Measurements from ENCODE around the gene TMEM272. TPM values are rescaled to one million over a fixed set of nuclear protein-coding genes. Genes with fewer than 3 reads are reported as not detected.

The TMEM272 gene
- total RNA-seq, 3 donors from 2014 or later (not counting 1 experiment from before 2014, with no cell fraction given), result 0.08 TPM; not detected in 2

DNA sequence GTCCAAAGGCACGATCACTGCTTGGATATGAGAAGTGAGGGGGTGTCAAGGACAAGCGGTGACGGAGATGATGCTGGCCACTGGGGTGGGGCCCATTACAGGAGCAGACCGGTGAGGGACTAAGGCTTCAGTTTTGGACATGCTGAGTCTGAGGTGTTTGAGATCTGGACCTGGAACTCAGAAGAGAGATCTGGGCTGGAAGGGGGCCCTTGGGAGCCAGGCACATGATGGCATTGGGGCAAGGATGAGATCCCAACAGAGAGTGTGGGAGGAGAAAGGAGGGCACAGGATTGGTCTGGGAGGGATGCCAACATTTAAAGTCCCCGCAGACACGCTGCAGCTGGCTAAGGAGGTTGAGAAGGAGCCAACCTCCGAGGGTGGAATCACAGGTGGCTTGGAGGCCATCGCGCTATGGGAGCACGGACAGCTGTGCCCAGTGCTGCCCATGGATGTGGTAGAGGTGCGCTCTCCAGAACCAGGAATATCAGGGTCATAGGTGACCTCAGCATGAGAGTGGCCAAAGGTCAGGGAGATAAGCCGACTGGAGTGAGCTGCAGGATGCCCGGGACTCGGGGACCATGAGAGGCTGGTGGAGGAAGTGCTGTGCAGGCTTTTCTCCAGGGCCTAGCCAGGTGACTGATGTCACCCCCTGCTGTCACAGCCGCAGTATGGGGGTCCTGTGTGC is 62.8 kb downstream of the TMEM272 start:
- no peaks in the 10 kb centered on the region for H3K36me3 Mint-ChIP-seq
- no peak for ATAC-seq
- no peak overlapping the region for H3K4me3 Mint-ChIP-seq
- peaks cover 8 to 22% of the 10 kb centered on the region in 2 donors for H3K4me1 Mint-ChIP-seq
- no peaks in the 10 kb centered on the region for H3K27me3 Mint-ChIP-seq (ENCODE audit: low read depth in 2 of 2)
- H3K9me3 Mint-ChIP-seq, result no peaks in the 10 kb centered on the region
- H3K27ac Mint-ChIP-seq, result peak overlapping the region in 1 of 2 donors; percentile 37
- no peak overlapping the region for H3K27ac ChIP-seq (ENCODE audit: low read length)
- H3K27me3 ChIP-seq (ENCODE audit: control insufficient read depth, insufficient read depth, low read length), result no peaks in the 10 kb centered on the region
- intact Hi-C loops (cut with micrococcal nuclease), result no loop called here
- DNase-seq, result no peak
- H3K4me1 ChIP-seq (ENCODE audit: control insufficient read depth, insufficient read depth, low read length), result peaks cover 5% of the 10 kb centered on the region
- no peaks in the 10 kb centered on the region for H3K9me3 ChIP-seq (ENCODE audit: control insufficient read depth, insufficient read depth, low read length)
- H3K4me3 ChIP-seq (ENCODE audit: low read length), result no peak overlapping the region
- TF ChIP-seq, protein P1, sequence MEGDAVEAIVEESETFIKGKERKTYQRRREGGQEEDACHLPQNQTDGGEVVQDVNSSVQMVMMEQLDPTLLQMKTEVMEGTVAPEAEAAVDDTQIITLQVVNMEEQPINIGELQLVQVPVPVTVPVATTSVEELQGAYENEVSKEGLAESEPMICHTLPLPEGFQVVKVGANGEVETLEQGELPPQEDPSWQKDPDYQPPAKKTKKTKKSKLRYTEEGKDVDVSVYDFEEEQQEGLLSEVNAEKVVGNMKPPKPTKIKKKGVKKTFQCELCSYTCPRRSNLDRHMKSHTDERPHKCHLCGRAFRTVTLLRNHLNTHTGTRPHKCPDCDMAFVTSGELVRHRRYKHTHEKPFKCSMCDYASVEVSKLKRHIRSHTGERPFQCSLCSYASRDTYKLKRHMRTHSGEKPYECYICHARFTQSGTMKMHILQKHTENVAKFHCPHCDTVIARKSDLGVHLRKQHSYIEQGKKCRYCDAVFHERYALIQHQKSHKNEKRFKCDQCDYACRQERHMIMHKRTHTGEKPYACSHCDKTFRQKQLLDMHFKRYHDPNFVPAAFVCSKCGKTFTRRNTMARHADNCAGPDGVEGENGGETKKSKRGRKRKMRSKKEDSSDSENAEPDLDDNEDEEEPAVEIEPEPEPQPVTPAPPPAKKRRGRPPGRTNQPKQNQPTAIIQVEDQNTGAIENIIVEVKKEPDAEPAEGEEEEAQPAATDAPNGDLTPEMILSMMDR (IDR thresholded peaks at IDR 0.05), result no peak
- H3K36me3 ChIP-seq (ENCODE audit: control insufficient read depth, insufficient read depth, low read length), result no peaks in the 10 kb centered on the region
- 96% methylated on average over 15 of the region's 15 CpGs for WGBS (ENCODE audit: insufficient coverage)

DNA sequence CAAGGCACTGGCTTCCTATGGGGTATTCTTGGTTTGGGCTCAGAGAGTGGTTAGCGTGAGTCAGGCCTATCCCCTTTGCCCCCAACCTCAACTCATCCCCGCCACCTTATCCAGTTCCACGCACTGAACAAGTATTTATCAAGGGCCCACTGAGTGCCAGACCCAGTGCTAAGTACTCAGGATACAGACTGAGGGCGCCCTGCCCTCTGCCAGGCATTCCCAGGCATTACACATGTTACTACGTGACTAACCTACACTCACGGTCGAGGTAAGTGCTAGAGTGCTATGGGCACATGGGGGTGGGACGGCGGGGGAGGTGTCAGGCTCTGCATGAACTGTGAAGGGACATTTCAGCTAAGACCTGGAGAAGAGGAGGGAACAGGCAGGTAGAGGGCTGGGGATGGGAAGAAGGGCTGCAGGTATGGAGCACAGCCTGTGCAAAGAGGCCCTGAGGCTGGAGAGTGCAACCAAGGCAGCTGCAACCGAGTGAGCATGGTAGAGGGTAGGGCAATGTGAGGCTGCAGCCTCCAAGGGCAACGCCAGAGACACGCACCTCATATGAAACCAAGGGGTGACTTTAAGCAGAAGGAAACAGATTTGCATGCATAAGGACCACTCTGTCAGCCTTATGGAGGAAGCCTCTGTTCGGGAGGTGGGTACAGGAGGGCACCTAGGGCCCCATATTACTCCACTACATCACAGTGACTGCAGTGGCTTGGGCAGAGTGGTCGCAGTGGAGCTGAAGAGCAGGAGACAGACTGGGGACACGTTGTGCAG is 63.5 kb downstream of the TMEM272 start:
- ATAC-seq (peak in 1 of 3 donors; percentile 58), DNase-seq (peak in 1 of 2 donors; percentile 26)
- H3K36me3 ChIP-seq (ENCODE audit: control insufficient read depth, insufficient read depth, low read length), result no peaks in the 10 kb centered on the region
- TF ChIP-seq, protein P1 (IDR thresholded peaks at IDR 0.05), result no peak
- 79% methylated on average over 15 of the region's 15 CpGs for WGBS (ENCODE audit: insufficient coverage)
- no peaks in the 10 kb centered on the region for H3K9me3 ChIP-seq (ENCODE audit: control insufficient read depth, insufficient read depth, low read length)
- Mint-ChIP-seq H3K9me3 (no peaks in the 10 kb centered on the region), H3K4me3 (no peak overlapping the region), H3K4me1 (peaks cover 8 to 15% of the 10 kb centered on the region in 2 donors), H3K27ac (peak overlapping the region in 1 of 2 donors; percentile 37), H3K27me3 (ENCODE audit: low read depth in 2 of 2) (peaks cover 0 to under 1% of the 10 kb centered on the region in 2 donors), H3K36me3 (no peaks in the 10 kb centered on the region)
- intact Hi-C loops (cut with micrococcal nuclease), result no loop called here
- H3K4me1 ChIP-seq (ENCODE audit: control insufficient read depth, insufficient read depth, low read length), result peaks cover 5% of the 10 kb centered on the region
- no peak overlapping the region for H3K4me3 ChIP-seq (ENCODE audit: low read length)
- no peaks in the 10 kb centered on the region for H3K27me3 ChIP-seq (ENCODE audit: control insufficient read depth, insufficient read depth, low read length)
- no peak overlapping the region for H3K27ac ChIP-seq (ENCODE audit: low read length)

DNA sequence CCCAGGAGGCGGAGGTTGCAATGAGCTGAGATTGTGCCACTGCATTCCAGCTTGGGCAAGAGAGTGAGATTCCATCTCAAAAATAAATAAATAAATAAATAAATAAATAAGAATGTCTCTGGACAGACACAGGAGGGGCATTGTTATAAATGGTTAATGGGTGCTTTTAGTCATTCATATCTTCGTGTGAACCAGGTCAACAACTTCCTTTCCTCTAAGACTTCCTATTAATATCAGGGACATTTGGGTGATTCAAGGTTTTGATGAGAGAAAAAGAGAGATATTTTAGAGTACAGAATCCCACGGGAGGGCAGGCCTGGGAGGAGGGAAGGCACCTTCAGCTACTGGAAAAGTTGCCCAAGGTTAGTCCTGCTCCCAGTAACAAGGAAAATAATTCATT is 64.9 kb downstream of the TMEM272 start:
- DNase-seq (no peak), ATAC-seq (no peak)
- TF ChIP-seq, protein P1 (IDR thresholded peaks at IDR 0.05), result no peak
- Histone ChIP-seq H3K9me3 (ENCODE audit: control insufficient read depth, insufficient read depth, low read length) (no peaks in the 10 kb centered on the region), H3K36me3 (ENCODE audit: control insufficient read depth, insufficient read depth, low read length) (no peaks in the 10 kb centered on the region), H3K27ac (ENCODE audit: low read length) (no peak overlapping the region), H3K4me3 (ENCODE audit: low read length) (no peak overlapping the region), H3K4me1 (ENCODE audit: control insufficient read depth, insufficient read depth, low read length) (peaks cover 5% of the 10 kb centered on the region), H3K27me3 (ENCODE audit: control insufficient read depth, insufficient read depth, low read length) (no peaks in the 10 kb centered on the region)
- Mint-ChIP-seq H3K27me3 (ENCODE audit: low read depth in 2 of 2) (peaks cover 0 to 4% of the 10 kb centered on the region in 2 donors), H3K4me1 (peaks cover 8 to 13% of the 10 kb centered on the region in 2 donors), H3K27ac (no peak overlapping the region), H3K36me3 (no peaks in the 10 kb centered on the region), H3K9me3 (no peaks in the 10 kb centered on the region), H3K4me3 (no peak overlapping the region)
- intact Hi-C loops (cut with micrococcal nuclease), result no loop called here
- 90% methylated on average over 2 of the region's 3 CpGs for WGBS (ENCODE audit: insufficient coverage)
